HepG2 (cell line): Measurements from ENCODE around the gene THPO. TPM values are rescaled to one million over a fixed set of nuclear protein-coding genes. Genes with fewer than 3 reads are reported as not detected.

ENCODE experiments used
- ARNTL ChIP-seq: sonication (generic); formaldehyde crosslinking; IDR thresholded peaks from 2 replicates; pipeline ENCODE4 v1.4.0; 2020; ENCODE audit warnings: mild to moderate bottlenecking, missing genetic modification reagents
- ATF4 ChIP-seq, 2 experiments: fragments of 450-650 bp in 1 of 2; sonication (generic) in 1 of 2; formaldehyde crosslinking; IDR thresholded peaks; 2 replicates each; pipeline versions ENCODE4 v1.5.0 to v1.8.0; 2020 to 2022; ENCODE audit warnings: mild to moderate bottlenecking in 1 of 2, missing genetic modification reagents in 1 of 2
- EHMT2 ChIP-seq: fragments of 200-600 bp; sonication (generic); IDR thresholded peaks from 2 replicates; pipeline ENCODE4 v1.7.0; 2017; ENCODE audit warnings: antibody characterized with exemption, low read depth, low read length, borderline replicate concordance
- ELF1 ChIP-seq: sonication (generic); formaldehyde crosslinking; IDR thresholded peaks from 2 replicates; pipeline ENCODE4 v1.4.0; 2020; ENCODE audit warnings: missing genetic modification reagents
- EP300 ChIP-seq, 3 experiments: sonication (generic) in 1 of 3; formaldehyde crosslinking in 1 of 3; IDR thresholded peaks; 2 replicates each; pipeline versions ENCODE4 v1.5.1 to v1.6.1; 2011 to 2020; ENCODE audit warnings: low read depth in 2 of 3, low read length in 2 of 3, borderline replicate concordance in 1 of 3, improper control_type of control experiment in 1 of 3, mild to moderate bottlenecking in 1 of 3, missing genetic modification reagents in 1 of 3, moderate library complexity in 1 of 3
- ETS1 ChIP-seq: sonication (generic); formaldehyde crosslinking; IDR thresholded peaks from 2 replicates; pipeline ENCODE4 v1.4.0; 2020; ENCODE audit warnings: missing genetic modification reagents
- FOXM1 ChIP-seq: sonication (generic); formaldehyde crosslinking; IDR thresholded peaks from 2 replicates; pipeline ENCODE4 v1.5.0; 2020; ENCODE audit warnings: missing genetic modification reagents
- MAFG ChIP-seq: sonication (generic); formaldehyde crosslinking; IDR thresholded peaks from 2 replicates; pipeline ENCODE4 v1.5.1; 2020; ENCODE audit warnings: mild to moderate bottlenecking, missing genetic modification reagents
- PLRG1 ChIP-seq: fragments of 450-650 bp; conservative IDR thresholded peaks from 2 replicates; pipeline ENCODE4 v1.6.1; 2016
- PREB ChIP-seq: sonication (generic); formaldehyde crosslinking; IDR thresholded peaks from 2 replicates; pipeline ENCODE4 v1.4.0; 2020; ENCODE audit warnings: missing genetic modification reagents
- PRPF4 ChIP-seq: fragments of 200-400 bp; formaldehyde crosslinking; IDR thresholded peaks from 2 replicates; pipeline ENCODE4 v1.6.1; 2016; ENCODE audit warnings: low read length, low read depth; ENCODE audit not compliant: poor library complexity, severe bottlenecking
- SP5 ChIP-seq: IDR thresholded peaks from 2 replicates; pipeline ENCODE4 v1.6.1; 2016; ENCODE audit warnings: low read depth, borderline replicate concordance
- ZMAT5 ChIP-seq: sonication (generic); formaldehyde crosslinking; IDR thresholded peaks from 2 replicates; pipeline ENCODE4 v1.5.0; 2020; ENCODE audit warnings: mild to moderate bottlenecking, low read depth, missing genetic modification reagents, borderline replicate concordance
- ZNF121 ChIP-seq: sonication (generic); formaldehyde crosslinking; IDR thresholded peaks from 2 replicates; pipeline ENCODE4 v1.5.0; 2020; ENCODE audit warnings: mild to moderate bottlenecking, missing genetic modification reagents
- ZNF496 ChIP-seq: sonication (generic); formaldehyde crosslinking; IDR thresholded peaks from 2 replicates; pipeline ENCODE4 v1.8.1; 2023; ENCODE audit warnings: mild to moderate bottlenecking, moderate library complexity, missing genetic modification reagents; ENCODE audit not compliant: insufficient replicate concordance
- ZNF558 ChIP-seq: sonication (generic); formaldehyde crosslinking; IDR thresholded peaks from 2 replicates; pipeline ENCODE4 v1.9.0; 2022; ENCODE audit warnings: mild to moderate bottlenecking, missing genetic modification reagents, borderline replicate concordance
- ZNF646 ChIP-seq: sonication (generic); formaldehyde crosslinking; IDR thresholded peaks from 2 replicates; pipeline ENCODE4 v1.9.0; 2021; ENCODE audit warnings: mild to moderate bottlenecking, missing genetic modification reagents
- ZSCAN31 ChIP-seq: sonication (generic); formaldehyde crosslinking; IDR thresholded peaks from 2 replicates; pipeline ENCODE4 v1.5.0; 2020; ENCODE audit warnings: low read depth, mild to moderate bottlenecking, missing genetic modification reagents
- polyA plus RNA-seq, 8 experiments: library from polyadenylated mRNA; depleted of rRNA in 3 of 8; stranded (reverse) in 7 of 8; unstranded in 1 of 8; fragments of >200 nt; fragmentation: Illumina TruSeq in 4 of 8; extraction: Trizol in 4 of 8; gene quantifications; 2 replicates each; pipeline versions ENCODE4 v1.2.1 to v1.2.3, GENCODE V29; 2011 to 2016; ENCODE audit warnings: low read depth in 4 of 8, missing spikeins in 1 of 8, mixed read lengths in 1 of 8; ENCODE audit not compliant: insufficient read depth in 1 of 8
- total RNA-seq, 5 experiments: library from RNA; depleted of rRNA; stranded (reverse); fragments of >200 nt; fragmentation: Illumina TruSeq; extraction: Trizol; gene quantifications; 2 replicates each; pipeline ENCODE4 v1.2.3, GENCODE V29; 2016; ENCODE audit warnings: low read depth in 1 of 5

Gene THPO
- total and polyA plus RNA-seq, 2 of the 13 experiments (the other 11 are each of a cell fraction or from before 2014, with no cell fraction given) = 2.8 to 4.8 TPM

GRCh38 chr3:184362668-184363546 lies 15.1 kb downstream of the THPO start (continued):
- TF ChIP-seq ZNF558 (no peak), PRPF4 (no peak), ZNF121 (CRISPR knock-in tag) (peak; percentile 90), MAFG (CRISPR knock-in tag) (no peak), FOXM1 (CRISPR knock-in tag) (no peak), ZMAT5 (CRISPR knock-in tag) (no peak), ZNF496 (CRISPR knock-in tag) (no peak), ATF4 (CRISPR knock-in tag; IDR thresholded peaks at IDR 0.05) (no peak; a peak in 1 of 4 replicates), EHMT2 (no peak), ZSCAN31 (CRISPR knock-in tag) (peak; percentile 82), ELF1 (CRISPR knock-in tag) (peak; percentile 91), PLRG1 (no peak), SP5 (CRISPR knock-in tag) (peak; percentile 86), ARNTL (CRISPR knock-in tag) (0 out of 2 replicates have a peak, but pooled peaks have one; percentile 62), ZNF646 (CRISPR knock-in tag) (no peak), PREB (CRISPR knock-in tag) (no peak), EP300 (IDR thresholded peaks at IDR 0.05; ENCODE audit: low read depth in 2 of 2, low read length in 2 of 2) (peak; percentile 9 to 39; a peak in 1 of 4 replicates), EP300 (CRISPR knock-in tag; IDR thresholded peaks at IDR 0.05; ENCODE audit: borderline replicate concordance) (peak; percentile 19; the same call in 1 of the 2 replicates), ETS1 (CRISPR knock-in tag) (no peak)
